HCT116 (cell line): ENCODE results near the gene FKBP1A. TPM values are rescaled to one million over a fixed set of nuclear protein-coding genes. Genes with fewer than 3 reads are reported as not detected.

Experiments
- ATAC-seq: fragments of 200-7000 bp; cut with Tn5 transposase; 2 replicates; pipeline ENCODE4 v1.9.1; 2020; ENCODE audit warnings: mild to moderate bottlenecking, moderate library complexity
- BruUV-seq: library from RNA; stranded (reverse); fragments of 400-500 nt; replicated peaks from 2 replicates; lab custom pipeline; 2021; lab: Mats Ljungman, UMichigan
- CTCF ChIA-PET: fragments of 300-600 bp; sonication (Branson Sonifier 250); formaldehyde crosslinking; loops from one replicate; lab custom pipeline; 2021; ENCODE audit warnings: antibody characterized with exemption; lab: Charles Lee
- POLR2A ChIA-PET: fragments of 300-600, 350-600 bp; sonication (Branson Sonifier 250); formaldehyde crosslinking; loops from one replicate; lab custom pipeline; 2021; ENCODE audit warnings: antibody characterized with exemption; lab: Charles Lee
- RAD21 ChIA-PET, 2 experiments: fragments of 300-600 bp; sonication (Branson Sonifier 250); formaldehyde crosslinking; loops; one replicate each; lab custom pipeline; 2023; ENCODE audit warnings: low total read pairs in 2 of 2; ENCODE audit not compliant: uncharacterized antibody in 2 of 2, unreplicated experiment in 2 of 2, low non-redundant PET in 1 of 2; lab: Charles Lee
- DNase-seq: peaks from one replicate; pipeline ENCODE4 v3.0.0-alpha.2; 2010; ENCODE audit warnings: low read depth, low spot score
- H2AFZ ChIP-seq: fragments of 200-600 bp; shearing (Covaris generic), sonication (generic); 2 replicates; pipeline ENCODE4 v1.6.1; 2017; ENCODE audit warnings: low read depth, mixed run types, mixed read lengths, antibody characterized with exemption, low read length; ENCODE audit not compliant: poor library complexity, severe bottlenecking
- H3K27ac ChIP-seq: 2 replicates; pipeline ENCODE4 v1.5.1; 2012; ENCODE audit warnings: low read depth, low read length
- H3K27me3 ChIP-seq: fragments of 200-600 bp; sonication (generic); 2 replicates; pipeline ENCODE4 v1.6.1; 2016; ENCODE audit warnings: mixed run types, low read length, mixed read lengths; ENCODE audit not compliant: insufficient read depth
- H3K36me3 ChIP-seq, 2 experiments: fragments of 200-500 bp in 1 of 2; fragments of 200-600 bp in 1 of 2; sonication (Bioruptor generic) in 1 of 2; sonication (generic) in 1 of 2; 2 replicates each; pipeline versions ENCODE4 v1.5.1 to v1.6.1; 2014 to 2016; ENCODE audit warnings: low read length in 2 of 2, inconsistent platforms in 1 of 2, mixed read lengths in 1 of 2, mixed run types in 1 of 2; ENCODE audit not compliant: insufficient read depth in 2 of 2, control insufficient read depth in 1 of 2
- H3K4me1 ChIP-seq, 2 experiments: fragments of 200-600 bp in 1 of 2; sonication (generic) in 1 of 2; 2 replicates each; pipeline versions ENCODE4 v1.5.1 to v1.6.1; 2012 to 2017; ENCODE audit warnings: low read length in 2 of 2, inconsistent platforms in 1 of 2, mild to moderate bottlenecking in 1 of 2, mixed read lengths in 1 of 2, mixed run types in 1 of 2, moderate library complexity in 1 of 2; ENCODE audit not compliant: insufficient read depth in 2 of 2, control insufficient read depth in 1 of 2
- H3K4me2 ChIP-seq: fragments of 200-600 bp; sonication (generic); 2 replicates; pipeline ENCODE4 v1.6.1; 2017; ENCODE audit warnings: mixed run types, low read length, mixed read lengths
- H3K4me3 ChIP-seq, 2 experiments: fragments of 200-600 bp in 1 of 2; sonication (generic) in 1 of 2; replicated peaks in 1 of 2; 2 replicates each; pipeline ENCODE4 v1.5.1; 2011 to 2016; ENCODE audit warnings: low read length in 2 of 2, control low read depth in 1 of 2, low read depth in 1 of 2, mild to moderate bottlenecking in 1 of 2, mixed read lengths in 1 of 2, mixed run types in 1 of 2
- H3K79me2 ChIP-seq: fragments of 200-600 bp; sonication (generic); 2 replicates; pipeline ENCODE4 v1.6.1; 2017; ENCODE audit warnings: mild to moderate bottlenecking, mixed run types, low read length, moderate library complexity, mixed read lengths; ENCODE audit not compliant: insufficient read depth
- H3K9ac ChIP-seq: fragments of 200-600 bp; sonication (generic); 2 replicates; pipeline ENCODE4 v1.6.1; 2016; ENCODE audit warnings: low read length, mixed read lengths
- H3K9me2 ChIP-seq: fragments of 200-600 bp; sonication (generic), shearing (Covaris generic); 2 replicates; pipeline ENCODE4 v1.6.1; 2017; ENCODE audit warnings: mixed run types, mild to moderate bottlenecking, moderate library complexity; ENCODE audit not compliant: insufficient read depth
- H3K9me3 ChIP-seq, 2 experiments: fragments of 200-500 bp in 1 of 2; fragments of 200-600 bp in 1 of 2; sonication (Bioruptor generic) in 1 of 2; sonication (generic) in 1 of 2; 2 replicates each; pipeline ENCODE4 v1.6.1; 2014 to 2017; ENCODE audit warnings: low read length in 2 of 2, mixed read lengths in 2 of 2, inconsistent platforms in 1 of 2, low read depth in 1 of 2, mild to moderate bottlenecking in 1 of 2, mixed run types in 1 of 2, moderate library complexity in 1 of 2; ENCODE audit not compliant: control insufficient read depth in 1 of 2, insufficient read depth in 1 of 2
- H4K20me1 ChIP-seq: fragments of 200-600 bp; sonication (generic), shearing (Covaris generic); 2 replicates; pipeline ENCODE4 v1.6.1; 2017; ENCODE audit warnings: mixed run types, mild to moderate bottlenecking, moderate library complexity; ENCODE audit not compliant: insufficient read depth
- CBX3 ChIP-seq: IDR thresholded peaks from 2 replicates; pipeline ENCODE4 v1.6.1; 2012; ENCODE audit warnings: low read depth
- CTCF ChIP-seq, 3 experiments: fragments of 200-600 bp in 1 of 3; sonication (generic) in 1 of 3; IDR thresholded peaks in 2 of 3; conservative IDR thresholded peaks in 1 of 3; 2 replicates each; pipeline ENCODE4 v1.5.1; 2012 to 2017; ENCODE audit warnings: low read depth in 2 of 3, low read length in 2 of 3, antibody characterized with exemption in 1 of 3, borderline replicate concordance in 1 of 3, control low read depth in 1 of 3, mild to moderate bottlenecking in 1 of 3, mixed read lengths in 1 of 3, mixed run types in 1 of 3, moderate library complexity in 1 of 3; ENCODE audit not compliant: insufficient read depth in 1 of 3
- EGR1 ChIP-seq: IDR thresholded peaks from 2 replicates; pipeline ENCODE4 v1.6.1; 2012; ENCODE audit warnings: low read depth
- ELF1 ChIP-seq: IDR thresholded peaks from 2 replicates; pipeline ENCODE4 v1.6.1; 2012; ENCODE audit warnings: low read depth, borderline replicate concordance
- EZH2 ChIP-seq: fragments of 200-600 bp; sonication (generic); IDR thresholded peaks from 2 replicates; pipeline ENCODE4 v1.6.1; 2017; ENCODE audit warnings: antibody characterized with exemption, mixed run types
- EZH2phosphoT487 ChIP-seq: fragments of 200-600 bp; IDR thresholded peaks from 2 replicates; pipeline ENCODE4 v1.6.1; 2018; ENCODE audit warnings: antibody characterized with exemption, borderline replicate concordance
- FOSL1 ChIP-seq: IDR thresholded peaks from 2 replicates; pipeline ENCODE4 v1.6.1; 2012; ENCODE audit warnings: low read depth
- JUND ChIP-seq: IDR thresholded peaks from 2 replicates; pipeline ENCODE4 v1.6.1; 2012
- POLR2AphosphoS5 ChIP-seq: IDR thresholded peaks from 2 replicates; pipeline ENCODE4 v1.6.1; 2011; ENCODE audit warnings: mild to moderate bottlenecking, low read depth, low read length, moderate library complexity
- RAD21 ChIP-seq: IDR thresholded peaks from 2 replicates; pipeline ENCODE4 v1.6.1; 2012; ENCODE audit warnings: low read depth, mild to moderate bottlenecking
- SP1 ChIP-seq: IDR thresholded peaks from 2 replicates; pipeline ENCODE4 v1.6.1; 2012; ENCODE audit warnings: low read depth
- SRF ChIP-seq: IDR thresholded peaks from 2 replicates; pipeline ENCODE4 v1.6.1; 2012; ENCODE audit warnings: low read depth
- TCF7L2 ChIP-seq: IDR thresholded peaks from 2 replicates; pipeline ENCODE4 v1.7.0; 2011; ENCODE audit warnings: borderline replicate concordance, inconsistent platforms; ENCODE audit not compliant: insufficient read depth, insufficient read length; ENCODE audit errors: extremely low read depth
- YY1 ChIP-seq: IDR thresholded peaks from 2 replicates; pipeline ENCODE4 v1.6.1; 2011; ENCODE audit warnings: low read length, low read depth, moderate library complexity, mild to moderate bottlenecking; ENCODE audit not compliant: insufficient replicate concordance; ENCODE audit errors: extremely low read depth
- ZFX ChIP-seq: fragments of 450-650 bp; IDR thresholded peaks from 2 replicates; pipeline ENCODE4 v1.6.1; 2017
- ZNF274 ChIP-seq: fragments of 200-500 bp; sonication (Bioruptor generic); IDR thresholded peaks from 2 replicates; pipeline ENCODE4 v1.6.1; 2014; ENCODE audit warnings: mild to moderate bottlenecking, low read depth, low read length, inconsistent platforms
- intact Hi-C: fragments of 100-400 bp; cut with micrococcal nuclease; formaldehyde crosslinking; loops from 2 replicates; pipeline ENCODE4 v1.10.0; 2022
- total RNA-seq: library from RNA; stranded (reverse); gene quantifications from one replicate; pipeline ENCODE4 v1.2.1, GENCODE V29; 2021; ENCODE audit not compliant: unreplicated experiment
- TF ChIP-seq, protein P1 (sequence below): IDR thresholded peaks from 2 replicates; pipeline ENCODE4 v1.6.1; 2011; ENCODE audit warnings: mild to moderate bottlenecking, low read length, moderate library complexity; ENCODE audit not compliant: insufficient replicate concordance; ENCODE audit errors: extremely low read depth
- TF ChIP-seq, protein P2 (sequence below): IDR thresholded peaks from 2 replicates; pipeline ENCODE4 v1.6.1; 2012

FKBP1A gene
- total RNA-seq, 1 experiment from 2014 or later: 259 TPM

- H4K20me1 ChIP-seq: no peaks in the 10 kb centered on the region
- no peaks in the 10 kb centered on the region; a peak in 1 of 4 replicates for H3K9me3 ChIP-seq
- no peaks in the 10 kb centered on the region for H3K79me2 ChIP-seq
- H3K36me3 ChIP-seq: no peaks in the 10 kb centered on the region
- no peak overlapping the region for H3K4me3 ChIP-seq
- ChIA-PET CTCF (no interaction called here), RAD21 (no interaction called here), POLR2A (no interaction called here)
- no peak overlapping the region for H3K27ac ChIP-seq
- no peak overlapping the region for H2AFZ ChIP-seq
- no TSS peak for BruUV-seq
- ATAC-seq: no peak
- no peak for DNase-seq
- H3K4me2 ChIP-seq: no peak overlapping the region
- no peaks in the 10 kb centered on the region for H3K9me2 ChIP-seq
- TF ChIP-seq RAD21 (no peak), CBX3 (no peak)
- intact Hi-C loops: no loop called here
- no peak overlapping the region for H3K9ac ChIP-seq
- peaks cover 0 to under 1% of the 10 kb centered on the region in 2 experiments; a peak in 2 of 4 replicates for H3K4me1 ChIP-seq
- no peaks in the 10 kb centered on the region for H3K27me3 ChIP-seq
Measured at GRCh38 chr20:1405801-1406200, 12.9 kb upstream of the FKBP1A start.

DNA sequence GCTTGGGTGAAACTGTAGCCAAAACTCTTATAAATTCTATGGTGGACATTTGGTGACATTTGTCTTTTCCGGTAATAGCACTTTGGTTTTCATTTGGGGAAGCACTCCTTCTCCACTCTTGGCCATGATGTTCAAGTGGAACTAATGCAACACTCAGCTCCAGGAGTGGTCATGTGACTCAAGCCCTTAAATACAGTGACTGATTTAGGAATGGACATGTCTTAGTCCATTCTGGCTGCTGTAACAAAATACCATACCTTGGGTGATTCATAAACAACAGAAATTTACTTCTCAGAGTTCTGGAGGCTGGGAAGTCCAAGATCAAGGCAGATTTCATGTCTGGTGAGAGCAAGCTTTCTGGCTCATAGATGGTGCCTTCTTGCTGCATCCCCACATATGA is 10.8 kb upstream of the FKBP1A start:
- Histone ChIP-seq H4K20me1 (no peaks in the 10 kb centered on the region), H3K27ac (no peak overlapping the region), H3K4me3 (no peak overlapping the region), H3K27me3 (no peaks in the 10 kb centered on the region), H2AFZ (no peak overlapping the region), H3K36me3 (no peaks in the 10 kb centered on the region), H3K4me2 (no peak overlapping the region), H3K4me1 (peaks cover 8 to 22% of the 10 kb centered on the region in 2 experiments; a peak in 3 of 4 replicates), H3K9me3 (no peaks in the 10 kb centered on the region; a peak in 1 of 4 replicates), H3K9me2 (no peaks in the 10 kb centered on the region), H3K79me2 (no peaks in the 10 kb centered on the region), H3K9ac (no peak overlapping the region)
- ATAC-seq: no peak
- intact Hi-C loops: no loop called here
- ChIA-PET POLR2A (no interaction called here), CTCF (no interaction called here), RAD21 (no interaction called here)
- DNase-seq: no peak
- BruUV-seq: no TSS peak
- TF ChIP-seq, protein P1, sequence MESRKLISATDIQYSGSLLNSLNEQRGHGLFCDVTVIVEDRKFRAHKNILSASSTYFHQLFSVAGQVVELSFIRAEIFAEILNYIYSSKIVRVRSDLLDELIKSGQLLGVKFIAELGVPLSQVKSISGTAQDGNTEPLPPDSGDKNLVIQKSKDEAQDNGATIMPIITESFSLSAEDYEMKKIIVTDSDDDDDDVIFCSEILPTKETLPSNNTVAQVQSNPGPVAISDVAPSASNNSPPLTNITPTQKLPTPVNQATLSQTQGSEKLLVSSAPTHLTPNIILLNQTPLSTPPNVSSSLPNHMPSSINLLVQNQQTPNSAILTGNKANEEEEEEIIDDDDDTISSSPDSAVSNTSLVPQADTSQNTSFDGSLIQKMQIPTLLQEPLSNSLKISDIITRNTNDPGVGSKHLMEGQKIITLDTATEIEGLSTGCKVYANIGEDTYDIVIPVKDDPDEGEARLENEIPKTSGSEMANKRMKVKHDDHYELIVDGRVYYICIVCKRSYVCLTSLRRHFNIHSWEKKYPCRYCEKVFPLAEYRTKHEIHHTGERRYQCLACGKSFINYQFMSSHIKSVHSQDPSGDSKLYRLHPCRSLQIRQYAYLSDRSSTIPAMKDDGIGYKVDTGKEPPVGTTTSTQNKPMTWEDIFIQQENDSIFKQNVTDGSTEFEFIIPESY: no peak
- TF ChIP-seq SP1: no peak
- no peak for TF ChIP-seq ELF1
- TF ChIP-seq EZH2: no peak
- no peak for TF ChIP-seq CBX3
- TF ChIP-seq CTCF (IDR thresholded peaks at IDR 0.05 in 2 of 3, conservative IDR thresholded peaks at IDR 0.05 in 1 of 3; ENCODE audit: borderline replicate concordance in 1 of 3, insufficient read depth in 1 of 3, low read depth in 2 of 3, low read length in 2 of 3): no peak
- TF ChIP-seq SRF: no peak
- TF ChIP-seq FOSL1: no peak
- TF ChIP-seq EZH2phosphoT487: no peak
- no peak for TF ChIP-seq YY1
- no peak for TF ChIP-seq ZFX
- TF ChIP-seq, protein P2, sequence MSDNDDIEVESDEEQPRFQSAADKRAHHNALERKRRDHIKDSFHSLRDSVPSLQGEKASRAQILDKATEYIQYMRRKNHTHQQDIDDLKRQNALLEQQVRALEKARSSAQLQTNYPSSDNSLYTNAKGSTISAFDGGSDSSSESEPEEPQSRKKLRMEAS: no peak
- no peak for TF ChIP-seq TCF7L2
- no peak for TF ChIP-seq JUND
- TF ChIP-seq POLR2AphosphoS5: no peak
- no peak for TF ChIP-seq EGR1
- TF ChIP-seq ZNF274: no peak
